ENCODE measurements around the gene SPIN2B. TPM values are rescaled to one million over a fixed set of nuclear protein-coding genes. Genes with fewer than 3 reads are reported as not detected.
"Not testable (repeated sequence)": the region's sequence is repeated elsewhere in the genome, so short reads cannot be mapped to it uniquely, and the experiment has no call there.

SPIN2B gene
- 5.2 and 21.7 TPM in 2 replicates for total RNA-seq

DNA sequence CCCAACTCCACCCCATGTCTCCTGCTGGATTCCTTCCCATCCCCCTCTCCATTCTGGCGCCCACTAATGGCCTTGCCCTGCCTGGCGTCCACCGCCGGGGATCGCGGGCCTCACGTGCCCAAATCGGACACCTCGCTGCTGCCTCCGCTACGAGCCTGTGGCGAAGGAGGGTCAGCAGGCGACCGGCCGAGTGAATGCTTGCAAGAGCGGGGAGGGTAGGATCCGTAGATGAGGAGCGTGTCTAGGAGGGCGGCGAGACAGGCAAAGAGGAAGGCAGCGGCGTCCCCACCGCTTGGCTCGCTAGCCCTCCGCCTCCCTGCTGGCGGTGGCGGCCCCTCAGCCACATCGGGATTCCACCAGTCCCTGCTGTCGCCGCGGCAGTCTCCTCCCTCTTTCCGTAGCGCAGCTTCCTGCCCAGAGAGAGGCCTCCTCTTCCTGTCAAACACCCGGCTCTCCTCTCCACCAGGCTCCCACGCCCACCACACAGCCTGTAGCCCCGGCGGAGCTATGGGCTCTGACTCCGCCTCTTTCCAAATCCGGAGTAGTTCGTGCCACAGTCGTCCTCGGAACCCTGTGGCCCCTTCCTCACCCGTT is at the start of gene SPIN2B:
SPIN2B (minus strand) TSS at position 387 of the 594 bp plus-strand sequence.
- Histone ChIP-seq H3K36me3 (ENCODE audit: control insufficient read depth, insufficient read depth, low read length) (no peaks in the 10 kb centered on the region), H3K27me3 (ENCODE audit: control insufficient read depth, insufficient read depth, low read length) (no peaks in the 10 kb centered on the region), H3K4me3 (ENCODE audit: low read depth, low read length) (peak within 1 kb of the TSS; percentile 72)
- DNase-seq (ENCODE audit: low read depth), result peak; percentile 41
- TF ChIP-seq, protein P1, sequence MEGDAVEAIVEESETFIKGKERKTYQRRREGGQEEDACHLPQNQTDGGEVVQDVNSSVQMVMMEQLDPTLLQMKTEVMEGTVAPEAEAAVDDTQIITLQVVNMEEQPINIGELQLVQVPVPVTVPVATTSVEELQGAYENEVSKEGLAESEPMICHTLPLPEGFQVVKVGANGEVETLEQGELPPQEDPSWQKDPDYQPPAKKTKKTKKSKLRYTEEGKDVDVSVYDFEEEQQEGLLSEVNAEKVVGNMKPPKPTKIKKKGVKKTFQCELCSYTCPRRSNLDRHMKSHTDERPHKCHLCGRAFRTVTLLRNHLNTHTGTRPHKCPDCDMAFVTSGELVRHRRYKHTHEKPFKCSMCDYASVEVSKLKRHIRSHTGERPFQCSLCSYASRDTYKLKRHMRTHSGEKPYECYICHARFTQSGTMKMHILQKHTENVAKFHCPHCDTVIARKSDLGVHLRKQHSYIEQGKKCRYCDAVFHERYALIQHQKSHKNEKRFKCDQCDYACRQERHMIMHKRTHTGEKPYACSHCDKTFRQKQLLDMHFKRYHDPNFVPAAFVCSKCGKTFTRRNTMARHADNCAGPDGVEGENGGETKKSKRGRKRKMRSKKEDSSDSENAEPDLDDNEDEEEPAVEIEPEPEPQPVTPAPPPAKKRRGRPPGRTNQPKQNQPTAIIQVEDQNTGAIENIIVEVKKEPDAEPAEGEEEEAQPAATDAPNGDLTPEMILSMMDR (IDR thresholded peaks at IDR 0.05; ENCODE audit: insufficient read depth, low read length, poor library complexity, severe bottlenecking), result peak; percentile 3

DNA sequence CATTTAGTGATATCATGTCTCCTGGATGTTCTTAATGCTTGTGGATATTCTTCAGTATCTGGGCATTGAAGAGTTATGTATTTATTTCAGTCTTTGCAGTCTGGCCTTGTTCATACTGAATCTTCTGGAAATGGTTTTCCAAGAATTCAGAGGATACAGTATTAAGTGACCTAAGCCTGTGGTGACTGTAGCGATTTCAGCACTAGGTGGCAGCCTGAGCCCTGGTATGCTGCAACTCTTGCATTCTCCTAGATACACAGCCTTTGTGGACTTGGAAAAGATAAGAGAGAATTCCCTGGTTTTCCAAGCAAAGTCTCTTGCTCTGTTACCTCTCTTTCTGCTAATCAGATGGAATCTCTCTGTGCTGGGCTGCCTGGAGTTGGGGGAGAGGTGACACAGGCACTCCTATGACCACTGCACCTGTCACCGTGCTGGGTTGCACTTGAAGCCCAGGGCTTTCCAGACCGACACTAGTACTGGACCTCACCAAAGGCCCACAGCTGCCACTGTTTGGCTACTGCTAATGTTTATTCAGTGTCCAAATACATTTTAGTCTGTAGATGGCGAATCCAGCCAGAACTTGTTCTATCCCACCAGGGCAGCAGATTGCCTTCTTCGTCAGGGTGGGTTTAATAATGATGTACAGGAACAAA is 35.2 kb upstream of the SPIN2B start:
- Histone ChIP-seq H3K27me3 (ENCODE audit: control insufficient read depth, insufficient read depth, low read length) (no peaks in the 10 kb centered on the region), H3K36me3 (ENCODE audit: control insufficient read depth, insufficient read depth, low read length) (no peaks in the 10 kb centered on the region), H3K4me3 (ENCODE audit: low read depth, low read length) (no peak overlapping the region)
- DNase-seq (ENCODE audit: low read depth), result peak; percentile 7
- TF ChIP-seq, protein P1 (IDR thresholded peaks at IDR 0.05; ENCODE audit: insufficient read depth, low read length, poor library complexity, severe bottlenecking), result peak; percentile 49

DNA sequence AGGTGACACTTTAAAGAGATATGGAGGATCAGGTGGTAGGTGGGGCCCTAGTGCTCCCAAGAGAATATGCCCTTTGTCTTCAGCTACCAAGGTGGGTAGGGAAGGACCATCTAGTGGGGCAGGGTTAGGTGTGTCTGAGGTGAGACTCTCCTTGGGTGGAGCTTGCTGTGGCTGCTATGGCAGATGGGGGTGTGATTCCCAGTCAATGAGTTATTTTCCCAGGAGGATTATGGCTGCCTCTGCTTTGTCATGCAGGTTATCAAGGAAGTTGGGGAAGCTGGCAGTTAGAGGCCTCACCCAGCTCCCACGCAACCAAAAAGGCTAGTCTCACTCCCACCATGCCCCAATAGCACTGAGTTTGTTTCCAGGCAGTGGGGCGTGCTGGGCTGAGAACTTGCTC is 33.8 kb upstream of the SPIN2B start:
- no peak for DNase-seq (ENCODE audit: low read depth)
- Histone ChIP-seq H3K4me3 (ENCODE audit: low read depth, low read length) (no peak overlapping the region), H3K27me3 (ENCODE audit: control insufficient read depth, insufficient read depth, low read length) (no peaks in the 10 kb centered on the region), H3K36me3 (ENCODE audit: control insufficient read depth, insufficient read depth, low read length) (no peaks in the 10 kb centered on the region)
- TF ChIP-seq, protein P1 (IDR thresholded peaks at IDR 0.05; ENCODE audit: insufficient read depth, low read length, poor library complexity, severe bottlenecking), result no peak

DNA sequence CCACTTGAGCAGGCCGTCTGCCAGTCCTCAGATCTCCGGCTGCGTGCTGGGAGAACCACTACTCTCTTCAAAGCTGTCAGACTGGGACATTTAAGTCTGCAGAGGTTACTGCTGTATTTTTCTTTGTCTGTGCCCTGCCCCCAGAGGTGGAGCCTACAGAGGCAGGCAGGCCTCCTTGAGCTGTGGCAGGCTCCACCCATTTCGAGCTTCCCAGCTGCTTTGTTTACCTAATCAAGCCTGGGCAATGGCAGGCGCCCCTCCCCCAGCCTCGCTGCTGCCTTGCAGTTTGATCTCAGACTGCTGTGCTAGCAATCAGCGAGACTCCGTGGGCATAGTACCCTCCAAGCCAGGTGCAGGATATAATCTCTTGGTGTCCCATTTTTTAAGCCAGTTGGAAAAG is 30.9 kb upstream of the SPIN2B start:
- DNase-seq (ENCODE audit: low read depth); H3K36me3 ChIP-seq (ENCODE audit: control insufficient read depth, insufficient read depth, low read length); H3K27me3 ChIP-seq (ENCODE audit: control insufficient read depth, insufficient read depth, low read length); H3K4me3 ChIP-seq (ENCODE audit: low read depth, low read length): not testable (repeated sequence)

DNA sequence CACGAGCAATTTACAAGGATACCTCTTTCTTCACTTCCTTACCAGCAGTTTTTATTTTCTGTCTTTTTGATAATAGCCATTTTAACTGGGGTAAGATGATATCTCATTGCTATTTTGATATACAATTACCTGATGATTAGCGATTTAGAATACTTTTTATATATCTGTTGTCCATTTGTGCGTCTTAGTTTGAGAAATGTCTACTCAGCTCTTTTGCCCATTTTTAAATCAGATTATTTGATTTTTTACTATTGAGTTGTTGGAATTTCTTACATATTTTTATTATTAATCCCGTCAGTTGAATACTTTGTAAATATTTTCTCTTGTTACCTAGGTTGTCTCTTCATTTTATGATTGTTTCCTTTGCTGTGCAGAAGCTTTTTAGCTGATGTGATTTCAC is 17.3 kb upstream of the SPIN2B start:
- H3K4me3 ChIP-seq (ENCODE audit: low read depth, low read length), result no peak overlapping the region
- H3K36me3 ChIP-seq (ENCODE audit: control insufficient read depth, insufficient read depth, low read length), result no peaks in the 10 kb centered on the region
- DNase-seq (ENCODE audit: low read depth), result no peak
- TF ChIP-seq, protein P1 (IDR thresholded peaks at IDR 0.05; ENCODE audit: insufficient read depth, low read length, poor library complexity, severe bottlenecking), result no peak
- no peaks in the 10 kb centered on the region for H3K27me3 ChIP-seq (ENCODE audit: control insufficient read depth, insufficient read depth, low read length)

DNA sequence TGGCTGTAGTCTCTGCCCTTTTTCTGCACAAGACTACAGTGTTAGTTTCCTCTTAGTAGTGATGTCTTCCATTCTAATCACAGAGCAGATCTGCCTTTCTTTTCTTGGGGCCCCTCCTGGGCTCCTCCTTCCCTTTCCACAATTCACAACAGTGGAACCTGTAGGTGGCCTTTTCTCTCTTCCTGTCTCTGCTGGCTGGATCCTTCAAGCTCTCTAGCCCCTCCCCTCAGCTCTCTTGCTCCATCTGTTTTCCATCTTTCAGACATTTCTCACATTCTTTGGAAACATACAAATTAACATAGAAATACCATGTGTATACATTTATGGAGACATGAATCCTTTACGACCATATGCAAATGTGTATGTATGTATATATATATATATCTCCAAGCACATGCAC is 16.2 kb upstream of the SPIN2B start:
- Histone ChIP-seq H3K4me3 (ENCODE audit: low read depth, low read length) (no peak overlapping the region), H3K36me3 (ENCODE audit: control insufficient read depth, insufficient read depth, low read length) (no peaks in the 10 kb centered on the region), H3K27me3 (ENCODE audit: control insufficient read depth, insufficient read depth, low read length) (no peaks in the 10 kb centered on the region)
- DNase-seq (ENCODE audit: low read depth), result no peak
- TF ChIP-seq, protein P1 (IDR thresholded peaks at IDR 0.05; ENCODE audit: insufficient read depth, low read length, poor library complexity, severe bottlenecking), result no peak

DNA sequence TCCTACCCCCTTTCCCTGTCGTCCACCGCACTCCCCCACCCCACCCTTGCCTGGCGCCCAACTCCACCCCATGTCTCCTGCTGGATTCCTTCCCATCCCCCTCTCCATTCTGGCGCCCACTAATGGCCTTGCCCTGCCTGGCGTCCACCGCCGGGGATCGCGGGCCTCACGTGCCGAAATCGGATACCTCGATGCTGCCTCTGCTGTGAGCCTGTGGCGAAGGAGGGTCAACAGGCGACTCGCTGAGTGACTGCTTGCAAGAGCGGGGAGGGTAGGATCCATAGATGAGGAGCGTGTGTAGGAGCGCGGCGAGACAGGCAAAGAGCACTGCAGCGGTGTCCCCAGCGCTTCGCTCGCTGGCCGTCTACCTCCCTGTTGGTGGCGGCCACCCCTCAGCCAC is 15.7 kb upstream of the SPIN2B start, which contains the start of gene SPIN2A:
SPIN2A (minus strand) TSS at position 325 of the 400 bp plus-strand sequence. CDS start 800 bp downstream, outside the sequence.
- H3K4me3 ChIP-seq (ENCODE audit: low read depth, low read length); H3K27me3 ChIP-seq (ENCODE audit: control insufficient read depth, insufficient read depth, low read length); H3K36me3 ChIP-seq (ENCODE audit: control insufficient read depth, insufficient read depth, low read length); DNase-seq (ENCODE audit: low read depth): not testable (repeated sequence)

DNA sequence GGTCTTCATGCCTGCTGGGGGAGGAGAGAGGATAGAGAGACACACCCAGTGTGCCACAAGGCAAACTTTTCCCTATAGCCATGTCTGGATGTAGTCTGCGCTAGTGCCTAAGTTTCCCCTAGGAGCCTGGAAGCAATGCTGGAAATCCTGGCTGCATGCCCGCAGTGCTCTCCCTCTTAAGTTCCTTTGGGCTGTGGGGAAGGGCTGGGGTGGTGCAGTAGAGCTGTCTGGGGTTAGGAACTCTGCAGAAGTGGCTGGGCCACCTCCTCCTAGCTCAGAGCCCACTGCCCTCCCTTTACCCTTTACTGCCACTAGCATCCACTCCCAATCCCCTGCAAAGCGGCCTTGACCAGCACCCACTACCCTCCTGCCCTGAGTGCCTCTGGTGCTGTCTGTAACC is 15.2 kb upstream of the SPIN2B start:
- not testable (repeated sequence) for DNase-seq (ENCODE audit: low read depth); H3K27me3 ChIP-seq (ENCODE audit: control insufficient read depth, insufficient read depth, low read length); H3K36me3 ChIP-seq (ENCODE audit: control insufficient read depth, insufficient read depth, low read length); H3K4me3 ChIP-seq (ENCODE audit: low read depth, low read length)
